Fibroblast of villous mesenchyme (primary cell): ENCODE data around the gene OSBPL9. TPM values are rescaled to one million over a fixed set of nuclear protein-coding genes. Genes with fewer than 3 reads are reported as not detected.

Experiments
- DNase-seq: peaks from one replicate; pipeline ENCODE4 v3.0.0-alpha.2; 2010; ENCODE audit warnings: low read depth
- H3K4me3 ChIP-seq: 2 replicates; pipeline ENCODE4 v1.5.1; 2011; ENCODE audit warnings: low read depth, mild to moderate bottlenecking, low read length
- total RNA-seq: library from RNA; depleted of rRNA; stranded (reverse); fragments of >200 nt; gene quantifications from 2 replicates; pipeline ENCODE4 v1.2.3, GENCODE V29; 2012
- TF ChIP-seq, protein P1 (sequence below): IDR thresholded peaks from 2 replicates; pipeline ENCODE4 v1.5.1; 2012; ENCODE audit warnings: low read depth, mild to moderate bottlenecking, low read length; ENCODE audit not compliant: insufficient read depth

Gene OSBPL9
- total RNA-seq, 1 donor, result 103 TPM

GRCh38 chr1:51634618-51635017, 17.7 kb downstream of the OSBPL9 start:
- no peak overlapping the region for H3K4me3 ChIP-seq
- no peak for DNase-seq
- TF ChIP-seq, protein P1, sequence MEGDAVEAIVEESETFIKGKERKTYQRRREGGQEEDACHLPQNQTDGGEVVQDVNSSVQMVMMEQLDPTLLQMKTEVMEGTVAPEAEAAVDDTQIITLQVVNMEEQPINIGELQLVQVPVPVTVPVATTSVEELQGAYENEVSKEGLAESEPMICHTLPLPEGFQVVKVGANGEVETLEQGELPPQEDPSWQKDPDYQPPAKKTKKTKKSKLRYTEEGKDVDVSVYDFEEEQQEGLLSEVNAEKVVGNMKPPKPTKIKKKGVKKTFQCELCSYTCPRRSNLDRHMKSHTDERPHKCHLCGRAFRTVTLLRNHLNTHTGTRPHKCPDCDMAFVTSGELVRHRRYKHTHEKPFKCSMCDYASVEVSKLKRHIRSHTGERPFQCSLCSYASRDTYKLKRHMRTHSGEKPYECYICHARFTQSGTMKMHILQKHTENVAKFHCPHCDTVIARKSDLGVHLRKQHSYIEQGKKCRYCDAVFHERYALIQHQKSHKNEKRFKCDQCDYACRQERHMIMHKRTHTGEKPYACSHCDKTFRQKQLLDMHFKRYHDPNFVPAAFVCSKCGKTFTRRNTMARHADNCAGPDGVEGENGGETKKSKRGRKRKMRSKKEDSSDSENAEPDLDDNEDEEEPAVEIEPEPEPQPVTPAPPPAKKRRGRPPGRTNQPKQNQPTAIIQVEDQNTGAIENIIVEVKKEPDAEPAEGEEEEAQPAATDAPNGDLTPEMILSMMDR, result no peak

GRCh38 chr1:51635615-51636014, 18.7 kb downstream of the OSBPL9 start:
- DNase-seq, result no peak
- TF ChIP-seq, protein P1, result no peak
- H3K4me3 ChIP-seq, result no peak overlapping the region

GRCh38 chr1:51636191-51636590, 19.3 kb downstream of the OSBPL9 start:
- TF ChIP-seq, protein P1, result no peak
- H3K4me3 ChIP-seq, result no peak overlapping the region
- no peak for DNase-seq

GRCh38 chr1:51636764-51637522, 20.1 kb downstream of the OSBPL9 start:
- TF ChIP-seq, protein P1, result no peak
- peak; percentile 80 for DNase-seq
- H3K4me3 ChIP-seq, result no peak overlapping the region

DNA sequence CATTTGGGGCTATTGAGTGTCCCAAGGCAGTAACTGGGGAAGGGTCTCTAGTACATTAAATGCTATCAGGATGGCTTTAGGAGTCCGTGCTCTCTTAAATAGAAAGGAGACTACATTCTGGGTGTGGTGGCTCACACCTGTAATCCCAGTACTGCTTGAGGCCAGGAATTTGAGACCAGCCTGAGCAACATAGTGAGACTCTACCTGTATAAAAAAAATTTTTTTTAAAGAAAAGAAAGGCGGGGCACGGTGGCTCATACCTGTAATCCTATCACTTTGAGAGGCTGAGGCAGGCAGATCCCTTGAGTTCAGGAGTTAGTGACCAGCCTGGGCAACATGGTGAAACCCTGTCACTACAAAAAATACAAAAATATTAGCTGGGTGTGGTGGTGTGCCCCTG, 21.5 kb downstream of the OSBPL9 start:
- H3K4me3 ChIP-seq, result no peak overlapping the region
- no peak for DNase-seq
- TF ChIP-seq, protein P1, result no peak

- TF ChIP-seq, protein P1, result no peak
- no peak overlapping the region for H3K4me3 ChIP-seq
- DNase-seq, result no peak
These were observed 22.8 kb downstream of the OSBPL9 start for GRCh38 chr1:51639694-51640093.

- TF ChIP-seq, protein P1, result no peak
- H3K4me3 ChIP-seq, result no peak overlapping the region
- DNase-seq, result peak; percentile 42
These were observed 24.2 kb downstream of the OSBPL9 start for GRCh38 chr1:51641096-51641495.
